Endodermal cell (in vitro differentiated cells): ENCODE results near the gene RPS6KC1. TPM values are rescaled to one million over a fixed set of nuclear protein-coding genes. Genes with fewer than 3 reads are reported as not detected.

Experiments
- DNase-seq: peaks from one replicate; pipeline ENCODE4 v3.0.0-alpha.2; 2017
- H3K27ac ChIP-seq: 2 replicates; pipeline ENCODE4 v1.5.1; 2013; ENCODE audit warnings: mild to moderate bottlenecking, low read depth, low read length, moderate library complexity
- H3K27me3 ChIP-seq: 2 replicates; pipeline ENCODE4 v1.6.1; 2013; ENCODE audit warnings: mild to moderate bottlenecking, low read length, moderate library complexity; ENCODE audit not compliant: insufficient read depth, control insufficient read depth, poor library complexity, severe bottlenecking
- H3K36me3 ChIP-seq: 2 replicates; pipeline ENCODE4 v1.7.0; 2013; ENCODE audit warnings: mild to moderate bottlenecking, low read length, moderate library complexity; ENCODE audit not compliant: control insufficient read depth, insufficient read depth
- H3K4me1 ChIP-seq: one replicate; pipeline ENCODE4 v1.7.0; 2013; ENCODE audit warnings: low read length; ENCODE audit not compliant: control insufficient read depth, insufficient read depth
- H3K4me3 ChIP-seq: 2 replicates; pipeline ENCODE4 v1.5.1; 2013; ENCODE audit warnings: mild to moderate bottlenecking, low read length, moderate library complexity
- H3K9ac ChIP-seq: 2 replicates; pipeline ENCODE4 v1.6.1; 2013; ENCODE audit warnings: mild to moderate bottlenecking, low read length, moderate library complexity; ENCODE audit not compliant: poor library complexity, severe bottlenecking; ENCODE audit errors: extremely low read depth
- H3K9me3 ChIP-seq: 2 replicates; pipeline ENCODE4 v1.6.1; 2013; ENCODE audit warnings: mild to moderate bottlenecking, low read length, moderate library complexity; ENCODE audit not compliant: control insufficient read depth
- H3K27ac Mint-ChIP-seq: 2 replicates; pipeline ENCODE4 v1.8.0; 2020; ENCODE audit warnings: mixed read lengths
- H3K27me3 Mint-ChIP-seq: 2 replicates; pipeline ENCODE4 v1.8.0; 2021; ENCODE audit warnings: mild to moderate bottlenecking, mixed read lengths; ENCODE audit not compliant: insufficient read depth
- H3K36me3 Mint-ChIP-seq: 2 replicates; pipeline ENCODE4 v1.8.0; 2020; ENCODE audit warnings: low read depth, mixed read lengths
- H3K4me1 Mint-ChIP-seq: 2 replicates; pipeline ENCODE4 v1.8.0; 2020; ENCODE audit warnings: mixed read lengths
- H3K4me3 Mint-ChIP-seq: 2 replicates; pipeline ENCODE4 v1.8.0; 2020; ENCODE audit warnings: mild to moderate bottlenecking, moderate library complexity, mixed read lengths
- H3K9me3 Mint-ChIP-seq: 2 replicates; pipeline ENCODE4 v1.8.0; 2020; ENCODE audit warnings: mild to moderate bottlenecking, mixed read lengths
- WGBS, 2 experiments: methylation state at CpG; one replicate each; pipeline versions ENCODE4 v1.1.5 to v1.1.7; 2013; ENCODE audit warnings: missing lambda C conversion rate in 2 of 2, mixed read lengths in 1 of 2; ENCODE audit not compliant: insufficient coverage in 1 of 2, insufficient read length in 1 of 2; 5-methylcytosine and 5-hydroxymethylcytosine counted together
- total RNA-seq, 2 donors: library from RNA; stranded (reverse); fragmentation: NEBNext Ultra II Directional in 1 of 2; extraction: Animal tissue kit (Norgen Biotek cat#: 25700) in 1 of 2; gene quantifications; 2 replicates in 1 of 2; 3 replicates in 1 of 2; pipeline ENCODE4 v1.2.1, GENCODE V29; 2021
- TF ChIP-seq, protein P1 (sequence below): fragments of 200-600 bp; sonication (generic); conservative IDR thresholded peaks from 2 replicates; pipeline ENCODE4 v1.5.0; 2021; ENCODE audit warnings: antibody characterized with exemption, mild to moderate bottlenecking

The RPS6KC1 gene
- total RNA-seq, 2 donors from 2014 or later, result 31.4 to 36.3 TPM

DNA sequence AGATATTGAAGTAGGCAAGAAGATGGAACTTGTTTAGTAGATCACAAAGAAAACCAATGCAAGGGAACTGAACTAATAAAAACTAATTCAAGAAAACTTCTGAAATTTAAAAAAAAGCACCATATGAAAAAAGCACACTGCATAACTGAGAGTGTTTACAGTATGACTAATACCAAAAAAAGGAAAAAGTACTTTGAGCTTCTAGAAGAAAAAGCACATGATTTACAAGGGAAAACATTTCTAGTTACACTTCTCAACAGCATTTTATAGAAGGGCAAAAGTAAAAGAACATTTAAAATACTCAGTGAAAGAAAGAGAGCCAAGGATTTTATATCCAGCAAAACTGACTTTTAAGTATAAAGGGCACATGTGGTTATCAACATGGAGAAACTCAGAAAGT lies 233.6 kb downstream of the RPS6KC1 start:
- Mint-ChIP-seq H3K27ac (no peak overlapping the region), H3K4me3 (no peak overlapping the region), H3K27me3 (no peaks in the 10 kb centered on the region), H3K9me3 (peaks cover 5% of the 10 kb centered on the region), H3K36me3 (no peaks in the 10 kb centered on the region), H3K4me1 (peaks cover 30% of the 10 kb centered on the region)
- no peak for DNase-seq
- peaks cover 7% of the 10 kb centered on the region for H3K4me1 ChIP-seq
- TF ChIP-seq, protein P1, sequence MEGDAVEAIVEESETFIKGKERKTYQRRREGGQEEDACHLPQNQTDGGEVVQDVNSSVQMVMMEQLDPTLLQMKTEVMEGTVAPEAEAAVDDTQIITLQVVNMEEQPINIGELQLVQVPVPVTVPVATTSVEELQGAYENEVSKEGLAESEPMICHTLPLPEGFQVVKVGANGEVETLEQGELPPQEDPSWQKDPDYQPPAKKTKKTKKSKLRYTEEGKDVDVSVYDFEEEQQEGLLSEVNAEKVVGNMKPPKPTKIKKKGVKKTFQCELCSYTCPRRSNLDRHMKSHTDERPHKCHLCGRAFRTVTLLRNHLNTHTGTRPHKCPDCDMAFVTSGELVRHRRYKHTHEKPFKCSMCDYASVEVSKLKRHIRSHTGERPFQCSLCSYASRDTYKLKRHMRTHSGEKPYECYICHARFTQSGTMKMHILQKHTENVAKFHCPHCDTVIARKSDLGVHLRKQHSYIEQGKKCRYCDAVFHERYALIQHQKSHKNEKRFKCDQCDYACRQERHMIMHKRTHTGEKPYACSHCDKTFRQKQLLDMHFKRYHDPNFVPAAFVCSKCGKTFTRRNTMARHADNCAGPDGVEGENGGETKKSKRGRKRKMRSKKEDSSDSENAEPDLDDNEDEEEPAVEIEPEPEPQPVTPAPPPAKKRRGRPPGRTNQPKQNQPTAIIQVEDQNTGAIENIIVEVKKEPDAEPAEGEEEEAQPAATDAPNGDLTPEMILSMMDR, result no peak
- H3K4me3 ChIP-seq, result no peak overlapping the region
- H3K27ac ChIP-seq, result no peak overlapping the region
- H3K9me3 ChIP-seq, result peaks cover 6% of the 10 kb centered on the region
- H3K27me3 ChIP-seq, result no peaks in the 10 kb centered on the region
- no peaks in the 10 kb centered on the region for H3K36me3 ChIP-seq
- H3K9ac ChIP-seq, result no peak overlapping the region

DNA sequence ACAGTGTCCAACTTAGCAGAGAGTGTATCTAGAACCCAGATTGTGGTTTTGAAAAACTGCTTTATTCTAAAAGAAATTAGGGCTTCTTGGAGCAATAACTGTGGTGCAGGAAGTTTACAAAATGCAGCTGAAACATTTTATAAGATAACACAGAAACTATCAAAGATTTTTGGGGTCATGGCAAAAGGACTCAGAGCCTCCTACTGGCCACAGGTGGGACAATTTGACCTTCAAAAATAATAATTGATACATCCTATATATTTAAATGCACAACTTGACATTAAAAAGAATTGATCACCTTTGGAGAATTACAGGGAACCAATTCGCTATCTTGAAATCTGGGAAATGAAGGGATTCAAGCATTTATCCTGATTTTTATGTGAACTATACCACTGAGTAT lies 235.2 kb downstream of the RPS6KC1 start:
- Histone ChIP-seq H3K9ac (no peak overlapping the region), H3K36me3 (no peaks in the 10 kb centered on the region), H3K27me3 (no peaks in the 10 kb centered on the region), H3K4me3 (no peak overlapping the region), H3K27ac (no peak overlapping the region), H3K4me1 (peaks cover 5% of the 10 kb centered on the region), H3K9me3 (peaks cover 6% of the 10 kb centered on the region)
- Mint-ChIP-seq H3K9me3 (peaks cover 5% of the 10 kb centered on the region), H3K36me3 (no peaks in the 10 kb centered on the region), H3K27ac (no peak overlapping the region), H3K4me1 (peaks cover 28% of the 10 kb centered on the region), H3K4me3 (no peak overlapping the region), H3K27me3 (no peaks in the 10 kb centered on the region)
- no peak for DNase-seq
- whole genome bisulfite sequencing, 2 experiments, result 81% methylated on average over 1 of the region's 1 CpG; no CpG with 5 or more reads in 1 of the 2 experiments
- TF ChIP-seq, protein P1, result peak; percentile 71

DNA sequence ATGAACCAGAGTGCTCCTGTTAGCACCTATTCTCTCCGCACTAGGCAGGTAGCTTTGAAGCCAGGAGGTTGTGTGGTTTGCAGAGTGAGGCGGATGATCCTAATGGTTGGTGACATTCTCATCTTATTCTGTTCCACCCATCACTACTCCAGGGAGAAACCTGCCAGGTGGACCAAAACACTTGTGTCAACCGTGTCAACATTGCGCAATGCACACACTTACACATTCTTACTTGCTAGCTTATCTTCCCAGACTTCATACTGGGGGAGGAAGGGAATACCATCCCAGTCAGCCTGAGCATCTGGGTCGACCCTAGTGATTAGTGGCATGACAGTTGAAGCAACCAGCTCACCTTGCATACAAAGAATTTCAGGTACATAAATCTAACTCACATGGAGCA lies 236.9 kb downstream of the RPS6KC1 start:
- H3K4me1 Mint-ChIP-seq, result peaks cover 16% of the 10 kb centered on the region
- no peaks in the 10 kb centered on the region for H3K4me1 ChIP-seq
- peaks cover 5% of the 10 kb centered on the region for H3K9me3 Mint-ChIP-seq
- H3K27me3 Mint-ChIP-seq, result no peaks in the 10 kb centered on the region
- WGBS, 2 experiments, result 94% methylated on average over 5 of the region's 5 CpGs; no CpG with 5 or more reads in 1 of the 2 experiments
- no peak for DNase-seq
- peaks cover 6% of the 10 kb centered on the region for H3K9me3 ChIP-seq
- H3K9ac ChIP-seq, result no peak overlapping the region
- no peaks in the 10 kb centered on the region for H3K36me3 ChIP-seq
- H3K27ac Mint-ChIP-seq, result no peak overlapping the region
- no peak overlapping the region for H3K27ac ChIP-seq
- H3K4me3 Mint-ChIP-seq, result no peak overlapping the region
- TF ChIP-seq, protein P1, result no peak
- H3K27me3 ChIP-seq, result no peaks in the 10 kb centered on the region
- no peaks in the 10 kb centered on the region for H3K36me3 Mint-ChIP-seq
- H3K4me3 ChIP-seq, result no peak overlapping the region
